Sigmoid colon (tissue), 4 donors: ENCODE measurements around the gene RELCH.

ENCODE experiments used
- CTCF ChIP-seq, 4 experiments: fragments of 450-650 bp in 3 of 4; fragments of 200-600 bp in 1 of 4; IDR thresholded peaks; one replicate each; pipeline ENCODE4 v1.5.1; 2016 to 2019; ENCODE audit warnings: antibody characterized with exemption in 4 of 4, mild to moderate bottlenecking in 3 of 4, moderate library complexity in 2 of 4
- EP300 ChIP-seq, 4 donors: sonication (generic); formaldehyde crosslinking; IDR thresholded peaks; one replicate each; pipeline ENCODE4 v1.6.1; 2017; ENCODE audit warnings: antibody characterized with exemption in 4 of 4
- POLR2A ChIP-seq, 2 donors: fragments of 450-650 bp; IDR thresholded peaks; one replicate each; pipeline ENCODE4 v1.6.1; 2016; ENCODE audit warnings: antibody characterized with exemption in 2 of 2, mild to moderate bottlenecking in 2 of 2, moderate library complexity in 2 of 2
- POLR2AphosphoS5 ChIP-seq, 4 donors: sonication (generic); formaldehyde crosslinking; IDR thresholded peaks; one replicate each; pipeline ENCODE4 v1.6.1; 2017; ENCODE audit warnings: antibody characterized with exemption in 4 of 4

GRCh38 chr18:62338446-62339105, 151.5 kb downstream of the RELCH start:
- TF ChIP-seq CTCF (IDR thresholded peaks at IDR 0.05): no peak
- no peak for TF ChIP-seq EP300 (IDR thresholded peaks at IDR 0.05)
- TF ChIP-seq POLR2A (IDR thresholded peaks at IDR 0.05): no peak
- TF ChIP-seq POLR2AphosphoS5 (IDR thresholded peaks at IDR 0.05): no peak
